ENCODE data around the gene ZNF207. TPM values are rescaled to one million over a fixed set of nuclear protein-coding genes. Genes with fewer than 3 reads are reported as not detected.

ZNF207 gene
- total and polyA plus RNA-seq, 10 of the 15 experiments (the other 5 are each of a cell fraction or from before 2014, with no cell fraction given): 156 to 348 (median 205) TPM

GRCh38 chr17:32429598-32429997 lies 79.6 kb downstream of the ZNF207 start:
- in situ Hi-C loops (cut with MboI): no loop called here

More at GRCh38 chr17:32429598-32429997, 79.6 kb downstream of the ZNF207 start:
- WGBS (ENCODE audit: insufficient coverage, insufficient replicate concordance, low lambda C conversion rate, missing lambda C conversion rate): 34% methylated on average over 2 of the region's 2 CpGs
- POLR2A ChIA-PET: no interaction called here
- Histone ChIP-seq H2AFZ (ENCODE audit: control insufficient read depth, low read depth, low read length) (no peak overlapping the region), H3K79me2 (ENCODE audit: control insufficient read depth, insufficient read depth, low read length) (no peaks in the 10 kb centered on the region), H3K36me3 (ENCODE audit: control insufficient read depth in 2 of 2, insufficient read depth in 2 of 2, low read length in 1 of 2) (no peaks in the 10 kb centered on the region), H3K4me2 (ENCODE audit: control insufficient read depth, insufficient read depth) (no peak overlapping the region), H3K9ac (ENCODE audit: control insufficient read depth, insufficient read depth, low read length) (no peak overlapping the region), H3K27me3 (replicated peaks in 1 of 2; ENCODE audit: control insufficient read depth in 2 of 2, insufficient read depth in 2 of 2, low read length in 1 of 2) (no peaks in the 10 kb centered on the region), H3K27ac (ENCODE audit: control insufficient read depth, insufficient read depth) (no peak overlapping the region), H3K9me3 (replicated peaks; ENCODE audit: control insufficient read depth, insufficient read depth, low read length) (peaks cover 7% of the 10 kb centered on the region; the same call in 1 of the 3 replicates), H4K20me1 (ENCODE audit: control insufficient read depth, insufficient read depth) (no peaks in the 10 kb centered on the region), H3K4me3 (no peak overlapping the region), H3K4me1 (ENCODE audit: control insufficient read depth, insufficient read depth, low read length) (no peaks in the 10 kb centered on the region)
- FAIRE-seq (no peak), ATAC-seq (no peak), DNase-seq (ENCODE audit: low read depth, low spot score) (no peak)
- intact Hi-C loops (cut with micrococcal nuclease; ENCODE audit: unreplicated experiment): no loop called here
- SMC1A ChIA-PET (ENCODE audit: uncharacterized antibody, unreplicated experiment): interaction anchor here (0.5 kb wide), 1 partner anchor 63 kb away, joined by 3 read pairs; no protein-coding TSS in a partner anchor
- RAD21 ChIA-PET (ENCODE audit: unreplicated experiment): no interaction called here
- CTCF ChIA-PET: no interaction called here
- TF ChIP-seq MAX (IDR thresholded peaks at IDR 0.05; ENCODE audit: low read depth, low read length) (no peak), PAX8 (IDR thresholded peaks at IDR 0.05) (no peak), TBL1XR1 (IDR thresholded peaks at IDR 0.05; ENCODE audit: low read depth, low read length) (no peak), RAD21 (IDR thresholded peaks at IDR 0.05; ENCODE audit: insufficient read depth, low read depth, low read length) (no peak), PAX5 (IDR thresholded peaks at IDR 0.05; ENCODE audit: borderline replicate concordance, low read depth, low read length) (no peak), IRF4 (IDR thresholded peaks at IDR 0.05; ENCODE audit: low read depth, low read length) (no peak), EP300 (IDR thresholded peaks at IDR 0.05; ENCODE audit: borderline replicate concordance in 1 of 2, control insufficient read depth in 1 of 2, low read depth in 2 of 2, low read length in 2 of 2) (no peak), ZNF592 (IDR thresholded peaks at IDR 0.05) (no peak)
- TF ChIP-seq, protein P1, sequence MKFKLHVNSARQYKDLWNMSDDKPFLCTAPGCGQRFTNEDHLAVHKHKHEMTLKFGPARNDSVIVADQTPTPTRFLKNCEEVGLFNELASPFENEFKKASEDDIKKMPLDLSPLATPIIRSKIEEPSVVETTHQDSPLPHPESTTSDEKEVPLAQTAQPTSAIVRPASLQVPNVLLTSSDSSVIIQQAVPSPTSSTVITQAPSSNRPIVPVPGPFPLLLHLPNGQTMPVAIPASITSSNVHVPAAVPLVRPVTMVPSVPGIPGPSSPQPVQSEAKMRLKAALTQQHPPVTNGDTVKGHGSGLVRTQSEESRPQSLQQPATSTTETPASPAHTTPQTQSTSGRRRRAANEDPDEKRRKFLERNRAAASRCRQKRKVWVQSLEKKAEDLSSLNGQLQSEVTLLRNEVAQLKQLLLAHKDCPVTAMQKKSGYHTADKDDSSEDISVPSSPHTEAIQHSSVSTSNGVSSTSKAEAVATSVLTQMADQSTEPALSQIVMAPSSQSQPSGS (IDR thresholded peaks at IDR 0.05; ENCODE audit: low read length): no peak
- no TSS peak for BruUV-seq (replicated peaks)

MicroRNAs encoded within 50 kb of the gene (microRNA counts, 767-probe panel; counts per million panel counts)
- microRNA hsa-miR-632: 977 counts per million, percentile 26 among the panel's probes with 10 or more counts

Small RNA genes within 50 kb of the gene (microRNA-seq; reads per million reads assigned to microRNA genes)
- 6.0 reads per million, percentile 34 among the genes with 10 or more reads in this experiment for gene MIR632

Small RNA genes within 50 kb of the gene (small RNA-seq; reads per million reads assigned to genes)
- not detected for gene AC005899.6

Other genes starting within 250 kb of the ZNF207 start
- gene RHOT1, start 207.7 kb upstream of the ZNF207 start, total RNA-seq (2014; rRNA removed): 20.5 and 29.8 TPM in 2 replicates
- gene RHOT1, start 207.7 kb upstream of the ZNF207 start, total RNA-seq (2014; rRNA removed; fragmentation: Illumina TruSeq; extraction: Trizol): 26.5 and 30.8 TPM in 2 replicates
- 16.5 and 16.8 TPM in 2 replicates for gene RHOT1, start 207.7 kb upstream of the ZNF207 start, total RNA-seq (2021)
- gene RHOT1, start 207.7 kb upstream of the ZNF207 start, polyA plus RNA-seq (2011; rRNA removed): 68.2 and 111 TPM in 2 replicates
- gene RHOT1, start 207.7 kb upstream of the ZNF207 start, polyA plus RNA-seq (2014; fragmentation: Illumina TruSeq; extraction: Trizol): 25.0 and 29.3 TPM in 2 replicates
- 10 to 100 TPM; 13.3 to 14.1 TPM for gene RHOT1, start 207.7 kb upstream of the ZNF207 start, polyA plus RNA-seq (2014; fragmentation: Nextera tagmentation; extraction: Ambion mirVana)
- 13.8 and 17.7 TPM in 2 replicates for gene RHOT1, start 207.7 kb upstream of the ZNF207 start, polyA plus RNA-seq (2014; rRNA removed)
- 10 to 100 TPM; 25.7 to 27.1 TPM for gene RHOT1, start 207.7 kb upstream of the ZNF207 start, polyA plus RNA-seq (2016; fragmentation: Nextera tagmentation; extraction: Ambion mirVana)
- not detected in 2 replicates for gene RHBDL3, start 84.3 kb upstream of the ZNF207 start, total RNA-seq (2014; rRNA removed)
- 0.04 TPM in 1 of 2 replicates, not detected in the other for gene RHBDL3, start 84.3 kb upstream of the ZNF207 start, total RNA-seq (2014; rRNA removed; fragmentation: Illumina TruSeq; extraction: Trizol)
- gene RHBDL3, start 84.3 kb upstream of the ZNF207 start, total RNA-seq (2021): 0.05 and 0.19 TPM in 2 replicates
- 0.09 and 0.24 TPM in 2 replicates for gene RHBDL3, start 84.3 kb upstream of the ZNF207 start, polyA plus RNA-seq (2011; rRNA removed)
- 0.04 TPM in 1 of 2 replicates, not detected in the other for gene RHBDL3, start 84.3 kb upstream of the ZNF207 start, polyA plus RNA-seq (2014; fragmentation: Illumina TruSeq; extraction: Trizol)
- gene RHBDL3, start 84.3 kb upstream of the ZNF207 start, polyA plus RNA-seq (2014; fragmentation: Nextera tagmentation; extraction: Ambion mirVana): not detected
- gene RHBDL3, start 84.3 kb upstream of the ZNF207 start, polyA plus RNA-seq (2014; rRNA removed): 0.04 TPM in 1 of 2 replicates, not detected in the other
- not detected for gene RHBDL3, start 84.3 kb upstream of the ZNF207 start, polyA plus RNA-seq (2016; fragmentation: Nextera tagmentation; extraction: Ambion mirVana)
- 28.2 and 37.8 TPM in 2 replicates for gene C17orf75, start 8.0 kb upstream of the ZNF207 start, total RNA-seq (2014; rRNA removed)
- gene C17orf75, start 8.0 kb upstream of the ZNF207 start, total RNA-seq (2014; rRNA removed; fragmentation: Illumina TruSeq; extraction: Trizol): 24.4 and 25.1 TPM in 2 replicates
- 21.8 and 30.5 TPM in 2 replicates for gene C17orf75, start 8.0 kb upstream of the ZNF207 start, total RNA-seq (2021)
- 26.4 and 41.1 TPM in 2 replicates for gene C17orf75, start 8.0 kb upstream of the ZNF207 start, polyA plus RNA-seq (2011; rRNA removed)
- gene C17orf75, start 8.0 kb upstream of the ZNF207 start, polyA plus RNA-seq (2014; fragmentation: Illumina TruSeq; extraction: Trizol): 17.7 and 21.7 TPM in 2 replicates
- 10 to 100 TPM; 52.5 to 53.0 TPM for gene C17orf75, start 8.0 kb upstream of the ZNF207 start, polyA plus RNA-seq (2014; fragmentation: Nextera tagmentation; extraction: Ambion mirVana)
- 16.9 and 22.2 TPM in 2 replicates for gene C17orf75, start 8.0 kb upstream of the ZNF207 start, polyA plus RNA-seq (2014; rRNA removed)
- gene C17orf75, start 8.0 kb upstream of the ZNF207 start, polyA plus RNA-seq (2016; fragmentation: Nextera tagmentation; extraction: Ambion mirVana): 10 to 100 TPM; 28.5 to 31.4 TPM
- gene PSMD11, start 94.4 kb downstream of the ZNF207 start, total RNA-seq (2014; rRNA removed): 83.1 and 84.1 TPM in 2 replicates
- 85.3 and 91.4 TPM in 2 replicates for gene PSMD11, start 94.4 kb downstream of the ZNF207 start, total RNA-seq (2014; rRNA removed; fragmentation: Illumina TruSeq; extraction: Trizol)
- 112 and 118 TPM in 2 replicates for gene PSMD11, start 94.4 kb downstream of the ZNF207 start, total RNA-seq (2021)
- gene PSMD11, start 94.4 kb downstream of the ZNF207 start, polyA plus RNA-seq (2011; rRNA removed): 122 and 126 TPM in 2 replicates
- 90.3 and 96.8 TPM in 2 replicates for gene PSMD11, start 94.4 kb downstream of the ZNF207 start, polyA plus RNA-seq (2014; fragmentation: Illumina TruSeq; extraction: Trizol)
- gene PSMD11, start 94.4 kb downstream of the ZNF207 start, polyA plus RNA-seq (2014; fragmentation: Nextera tagmentation; extraction: Ambion mirVana): 100 to 1,000 TPM; 283 to 291 TPM
- gene PSMD11, start 94.4 kb downstream of the ZNF207 start, polyA plus RNA-seq (2014; rRNA removed): 115 and 118 TPM in 2 replicates
- gene PSMD11, start 94.4 kb downstream of the ZNF207 start, polyA plus RNA-seq (2016; fragmentation: Nextera tagmentation; extraction: Ambion mirVana): 100 to 1,000 TPM; 304 to 319 TPM
- gene CDK5R1, start 136.8 kb downstream of the ZNF207 start, total RNA-seq (2014; rRNA removed): 17.5 and 17.8 TPM in 2 replicates
- gene CDK5R1, start 136.8 kb downstream of the ZNF207 start, total RNA-seq (2014; rRNA removed; fragmentation: Illumina TruSeq; extraction: Trizol): 11.4 and 11.9 TPM in 2 replicates
- 26.7 and 27.3 TPM in 2 replicates for gene CDK5R1, start 136.8 kb downstream of the ZNF207 start, total RNA-seq (2021)
- 28.3 and 37.5 TPM in 2 replicates for gene CDK5R1, start 136.8 kb downstream of the ZNF207 start, polyA plus RNA-seq (2011; rRNA removed)
- gene CDK5R1, start 136.8 kb downstream of the ZNF207 start, polyA plus RNA-seq (2014; fragmentation: Illumina TruSeq; extraction: Trizol): 10.9 and 12.9 TPM in 2 replicates
- 1 to 10 TPM; 1.1 to 2.4 TPM for gene CDK5R1, start 136.8 kb downstream of the ZNF207 start, polyA plus RNA-seq (2014; fragmentation: Nextera tagmentation; extraction: Ambion mirVana)
- 14.2 and 14.5 TPM in 2 replicates for gene CDK5R1, start 136.8 kb downstream of the ZNF207 start, polyA plus RNA-seq (2014; rRNA removed)
- gene CDK5R1, start 136.8 kb downstream of the ZNF207 start, polyA plus RNA-seq (2016; fragmentation: Nextera tagmentation; extraction: Ambion mirVana): 1 to 10 TPM; 5.3 to 6.4 TPM